Panc1 (cell line): ENCODE results near the gene TMEM154. TPM values are rescaled to one million over a fixed set of nuclear protein-coding genes. Genes with fewer than 3 reads are reported as not detected.

ENCODE experiments used
- ATAC-seq: fragments of 200-7000 bp; cut with Tn5 transposase; 2 replicates; pipeline ENCODE4 v1.9.1; 2020; ENCODE audit warnings: mild to moderate bottlenecking, moderate library complexity
- BruUV-seq: library from RNA; stranded (reverse); fragments of 400-500 nt; replicated peaks from 2 replicates; lab custom pipeline; 2021; lab: Mats Ljungman, UMichigan
- CTCF ChIA-PET: fragments of 300-600 bp; sonication (Branson Sonifier 250); formaldehyde crosslinking; loops from one replicate; lab custom pipeline; 2022; ENCODE audit warnings: antibody characterized with exemption; lab: Charles Lee
- POLR2A ChIA-PET: fragments of 300-600 bp; sonication (Branson Sonifier 250); formaldehyde crosslinking; loops from one replicate; lab custom pipeline; 2022; ENCODE audit warnings: antibody characterized with exemption; lab: Charles Lee
- DNase-seq: peaks from one replicate; pipeline ENCODE4 v3.0.0-alpha.2; 2010; ENCODE audit warnings: low read depth, low spot score
- H3K27ac ChIP-seq: 2 replicates; pipeline ENCODE4 v1.5.1; 2011; ENCODE audit warnings: mild to moderate bottlenecking, low read length, inconsistent platforms
- H3K27me3 ChIP-seq: fragments of 200-500 bp; sonication (Bioruptor generic); 2 replicates; pipeline ENCODE4 v1.6.0; 2014; ENCODE audit warnings: low read length, inconsistent platforms; ENCODE audit not compliant: control insufficient read depth, insufficient read depth
- H3K36me3 ChIP-seq: fragments of 200-500 bp; sonication (Bioruptor generic); 2 replicates; pipeline ENCODE4 v1.5.1; 2014; ENCODE audit warnings: inconsistent platforms, mild to moderate bottlenecking, low read length, moderate library complexity; ENCODE audit not compliant: control insufficient read depth, insufficient read depth
- H3K4me1 ChIP-seq: 2 replicates; pipeline ENCODE4 v1.5.1; 2011; ENCODE audit warnings: inconsistent platforms, mild to moderate bottlenecking, low read length, moderate library complexity; ENCODE audit not compliant: control insufficient read depth, insufficient read depth
- H3K4me3 ChIP-seq, 2 experiments: 2 replicates each; pipeline ENCODE4 v1.5.1; 2011 to 2012; ENCODE audit warnings: low read depth in 2 of 2, low read length in 2 of 2, mild to moderate bottlenecking in 2 of 2, inconsistent platforms in 1 of 2, moderate library complexity in 1 of 2
- H3K9me3 ChIP-seq: fragments of 200-500 bp; sonication (Bioruptor generic); 2 replicates; pipeline ENCODE4 v1.5.1; 2014; ENCODE audit warnings: low read depth, mild to moderate bottlenecking, inconsistent platforms, low read length, moderate library complexity; ENCODE audit not compliant: control insufficient read depth, insufficient read depth
- CTCF ChIP-seq: fragments of 450-650 bp; IDR thresholded peaks from 2 replicates; pipeline ENCODE4 v1.5.1; 2017; ENCODE audit warnings: mild to moderate bottlenecking
- POLR2AphosphoS5 ChIP-seq: IDR thresholded peaks from 2 replicates; pipeline ENCODE4 v1.6.1; 2012; ENCODE audit warnings: mild to moderate bottlenecking, low read depth, low read length, moderate library complexity
- REST ChIP-seq, 2 experiments: IDR thresholded peaks; 2 replicates each; pipeline ENCODE4 v1.6.1; 2011 to 2012; ENCODE audit warnings: low read depth in 2 of 2, control low read depth in 1 of 2, low read length in 1 of 2, mild to moderate bottlenecking in 1 of 2, moderate library complexity in 1 of 2; ENCODE audit not compliant: insufficient read depth in 1 of 2
- SIN3A ChIP-seq: IDR thresholded peaks from 2 replicates; pipeline ENCODE4 v1.6.1; 2012; ENCODE audit warnings: low read depth, mild to moderate bottlenecking, low read length, moderate library complexity, borderline replicate concordance; ENCODE audit not compliant: insufficient read depth
- TCF7L2 ChIP-seq: IDR thresholded peaks from 2 replicates; pipeline ENCODE4 v1.6.1; 2011; ENCODE audit warnings: mild to moderate bottlenecking, low read depth, low read length, inconsistent platforms
- in situ Hi-C: cut with HindIII; loops from 2 replicates; pipeline ENCODE4 v1.10.0; 2016; ENCODE audit warnings: low sequenced_read_pairs, low pct_unique_long_range_greater_than_20kb
- intact Hi-C: fragments of 100-400 bp; cut with micrococcal nuclease; formaldehyde crosslinking; loops from one replicate; pipeline ENCODE4 v1.10.0; 2022; ENCODE audit not compliant: unreplicated experiment
- total RNA-seq: library from RNA; stranded (reverse); gene quantifications from one replicate; pipeline ENCODE4 v1.2.1, GENCODE V29; 2021; ENCODE audit not compliant: unreplicated experiment

The TMEM154 gene
- total RNA-seq, 1 experiment from 2014 or later: 0.15 TPM

- BruUV-seq: no TSS peak
- POLR2A ChIA-PET: no interaction called here
- DNase-seq (no peak), ATAC-seq (no peak)
- intact Hi-C loops (no loop called here), in situ Hi-C loops (no loop called here)
- H3K27ac ChIP-seq: no peak overlapping the region
- no peaks in the 10 kb centered on the region for H3K36me3 ChIP-seq
- CTCF ChIA-PET: no interaction called here
- no peaks in the 10 kb centered on the region for H3K9me3 ChIP-seq
- TF ChIP-seq CTCF: no peak
- no peak for TF ChIP-seq POLR2AphosphoS5
- no peak for TF ChIP-seq REST (IDR thresholded peaks at IDR 0.05; ENCODE audit: insufficient read depth in 1 of 2, low read depth in 2 of 2, low read length in 1 of 2)
- no peak for TF ChIP-seq SIN3A
- no peak for TF ChIP-seq TCF7L2
- H3K4me1 ChIP-seq: no peaks in the 10 kb centered on the region
- no peak overlapping the region for H3K4me3 ChIP-seq
- H3K27me3 ChIP-seq: no peaks in the 10 kb centered on the region
Observed at GRCh38 chr4:152715076-152715475, 35.3 kb upstream of the TMEM154 start.

- intact Hi-C loops (no loop called here), in situ Hi-C loops (no loop called here)
- POLR2A ChIA-PET: no interaction called here
- TF ChIP-seq TCF7L2: no peak
- TF ChIP-seq REST (IDR thresholded peaks at IDR 0.05; ENCODE audit: insufficient read depth in 1 of 2, low read depth in 2 of 2, low read length in 1 of 2): no peak
- no peak for TF ChIP-seq CTCF
- TF ChIP-seq SIN3A: no peak
- TF ChIP-seq POLR2AphosphoS5: no peak
- no peaks in the 10 kb centered on the region for H3K27me3 ChIP-seq
- no peaks in the 10 kb centered on the region for H3K36me3 ChIP-seq
- CTCF ChIA-PET: no interaction called here
- no TSS peak for BruUV-seq
- no peak overlapping the region for H3K27ac ChIP-seq
- no peak overlapping the region for H3K4me3 ChIP-seq
- no peak for ATAC-seq
- no peaks in the 10 kb centered on the region for H3K9me3 ChIP-seq
- H3K4me1 ChIP-seq: no peaks in the 10 kb centered on the region
- DNase-seq: no peak
Observed at GRCh38 chr4:152713951-152714705, 34.3 kb upstream of the TMEM154 start.
